Natural killer cell (primary cell): ENCODE data around the gene LBX2. TPM values are rescaled to one million over a fixed set of nuclear protein-coding genes. Genes with fewer than 3 reads are reported as not detected.
A peak's percentile ranks its signal among the peaks of the same experiment; 100 is the strongest.

Experiments
- ATAC-seq, 3 donors: fragments of 150-1000 bp in 2 of 3; fragments of 200-7000 bp in 1 of 3; cut with Tn5 transposase; 1 replicate in 1 of 3; 2 replicates in 2 of 3; pipeline ENCODE4 v1.10.0; 2021; ENCODE audit warnings: mild to moderate bottlenecking in 2 of 3, moderate library complexity in 2 of 3
- DNase-seq, 2 donors: peaks; one replicate each; pipeline versions ENCODE4 v3.0.0 to v3.0.0-alpha.2; 2013 to 2021; ENCODE audit warnings: mixed read lengths in 1 of 2
- H3K27ac ChIP-seq: one replicate; pipeline ENCODE4 v1.5.1; 2013; ENCODE audit warnings: mild to moderate bottlenecking, low read length
- H3K27me3 ChIP-seq: one replicate; pipeline ENCODE4 v1.6.1; 2013; ENCODE audit warnings: low read length; ENCODE audit not compliant: control insufficient read depth, insufficient read depth
- H3K36me3 ChIP-seq: one replicate; pipeline ENCODE4 v1.6.1; 2013; ENCODE audit warnings: low read length; ENCODE audit not compliant: control insufficient read depth, insufficient read depth
- H3K4me1 ChIP-seq: one replicate; pipeline ENCODE4 v1.6.1; 2013; ENCODE audit warnings: low read length; ENCODE audit not compliant: control insufficient read depth, insufficient read depth
- H3K4me3 ChIP-seq: one replicate; pipeline ENCODE4 v1.5.1; 2013; ENCODE audit warnings: low read length
- H3K9me3 ChIP-seq: one replicate; pipeline ENCODE4 v1.6.1; 2013; ENCODE audit warnings: low read length; ENCODE audit not compliant: control insufficient read depth, insufficient read depth
- H3K27ac Mint-ChIP-seq, 2 donors: one replicate each; pipeline ENCODE4 v1.8.0; 2022; ENCODE audit warnings: mild to moderate bottlenecking in 2 of 2, mixed read lengths in 2 of 2, moderate library complexity in 1 of 2
- H3K27me3 Mint-ChIP-seq, 2 donors: one replicate each; pipeline ENCODE4 v1.8.0; 2022; ENCODE audit warnings: low read depth in 2 of 2, mixed read lengths in 2 of 2
- H3K36me3 Mint-ChIP-seq: one replicate; pipeline ENCODE4 v1.8.0; 2022; ENCODE audit warnings: mixed read lengths
- H3K4me1 Mint-ChIP-seq, 2 donors: one replicate each; pipeline ENCODE4 v1.8.0; 2022; ENCODE audit warnings: mixed read lengths in 2 of 2
- H3K4me3 Mint-ChIP-seq: one replicate; pipeline ENCODE4 v1.8.0; 2022; ENCODE audit warnings: mild to moderate bottlenecking, moderate library complexity, mixed read lengths
- H3K9me3 Mint-ChIP-seq, 2 donors: one replicate each; pipeline ENCODE4 v1.8.0; 2022; ENCODE audit warnings: mixed read lengths in 2 of 2
- WGBS: methylation state at CpG from one replicate; pipeline ENCODE4 v1.1.7; 2013; ENCODE audit warnings: missing lambda C conversion rate; ENCODE audit not compliant: insufficient coverage; 5-methylcytosine and 5-hydroxymethylcytosine counted together
- intact Hi-C: fragments of 100-400 bp; cut with micrococcal nuclease; formaldehyde crosslinking; loops from one replicate; pipeline ENCODE4 v1.14.2; 2022
- total RNA-seq, 4 donors: library from RNA; stranded (reverse); fragments of 120-200 nt in 1 of 4; gene quantifications; one replicate each; pipeline versions ENCODE4 v1.2.3 to v1.2.4, GENCODE V29; 2013 to 2022
- TF ChIP-seq, protein P1 (sequence below): fragments of 200-600 bp; IDR thresholded peaks from one replicate; pipeline ENCODE4 v1.8.0; 2022; ENCODE audit warnings: antibody characterized with exemption

LBX2 gene
- total RNA-seq, 3 donors from 2014 or later (not counting 1 experiment from before 2014, with no cell fraction given), result 1.7 to 1.9 (median 1.8) TPM

DNA sequence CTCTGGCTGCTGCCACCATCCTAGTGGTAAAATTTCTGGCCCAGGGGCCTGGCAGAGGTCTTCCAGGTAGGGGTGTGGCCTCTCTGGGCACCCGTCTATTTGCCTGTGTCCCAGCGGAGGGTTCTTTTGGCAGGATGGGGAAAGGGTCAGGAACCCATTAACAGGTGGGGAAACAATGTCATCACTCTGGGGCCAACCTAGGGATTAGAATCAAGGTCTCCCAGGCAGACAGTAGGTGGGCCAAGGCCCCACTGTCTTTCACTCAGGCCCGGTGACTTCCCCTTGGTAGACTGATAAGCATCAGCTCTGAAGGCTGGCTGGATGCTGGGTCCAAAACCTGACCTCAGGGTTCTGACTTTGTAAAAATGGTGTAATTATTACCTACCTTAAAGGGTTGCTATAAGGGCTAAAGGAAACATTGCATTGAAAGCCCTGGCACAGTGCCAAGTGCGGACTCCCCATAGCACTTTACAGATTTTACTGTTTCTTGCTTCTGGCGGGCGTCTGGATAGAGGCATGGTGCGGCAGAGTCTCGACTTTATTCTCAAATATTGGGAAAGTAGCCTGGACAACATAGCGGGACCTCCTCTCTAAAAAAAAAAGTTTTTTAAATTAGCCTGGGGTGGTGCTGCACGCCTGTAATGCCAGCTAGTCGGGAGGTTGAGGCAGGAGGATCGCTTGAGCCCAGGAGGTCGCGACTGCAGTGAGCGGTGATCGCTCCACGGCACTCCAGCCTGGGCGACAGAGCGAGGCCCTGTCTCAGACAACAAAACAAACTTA is 2.2 kb downstream of the LBX2 start:
- no peaks in the 10 kb centered on the region for H3K36me3 Mint-ChIP-seq
- Histone ChIP-seq H3K36me3 (peaks cover 18% of the 10 kb centered on the region), H3K4me3 (peak overlapping the region; percentile 52), H3K9me3 (no peaks in the 10 kb centered on the region), H3K4me1 (peaks cover 36% of the 10 kb centered on the region), H3K27me3 (peaks cover 5% of the 10 kb centered on the region), H3K27ac (no peak overlapping the region)
- H3K27ac Mint-ChIP-seq, result peak overlapping the region; percentile 30 to 81
- H3K9me3 Mint-ChIP-seq, result no peaks in the 10 kb centered on the region
- DNase-seq, result no peak
- peak overlapping the region; percentile 90 for H3K4me3 Mint-ChIP-seq
- TF ChIP-seq, protein P1, sequence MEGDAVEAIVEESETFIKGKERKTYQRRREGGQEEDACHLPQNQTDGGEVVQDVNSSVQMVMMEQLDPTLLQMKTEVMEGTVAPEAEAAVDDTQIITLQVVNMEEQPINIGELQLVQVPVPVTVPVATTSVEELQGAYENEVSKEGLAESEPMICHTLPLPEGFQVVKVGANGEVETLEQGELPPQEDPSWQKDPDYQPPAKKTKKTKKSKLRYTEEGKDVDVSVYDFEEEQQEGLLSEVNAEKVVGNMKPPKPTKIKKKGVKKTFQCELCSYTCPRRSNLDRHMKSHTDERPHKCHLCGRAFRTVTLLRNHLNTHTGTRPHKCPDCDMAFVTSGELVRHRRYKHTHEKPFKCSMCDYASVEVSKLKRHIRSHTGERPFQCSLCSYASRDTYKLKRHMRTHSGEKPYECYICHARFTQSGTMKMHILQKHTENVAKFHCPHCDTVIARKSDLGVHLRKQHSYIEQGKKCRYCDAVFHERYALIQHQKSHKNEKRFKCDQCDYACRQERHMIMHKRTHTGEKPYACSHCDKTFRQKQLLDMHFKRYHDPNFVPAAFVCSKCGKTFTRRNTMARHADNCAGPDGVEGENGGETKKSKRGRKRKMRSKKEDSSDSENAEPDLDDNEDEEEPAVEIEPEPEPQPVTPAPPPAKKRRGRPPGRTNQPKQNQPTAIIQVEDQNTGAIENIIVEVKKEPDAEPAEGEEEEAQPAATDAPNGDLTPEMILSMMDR, result no peak
- intact Hi-C loops, result no loop called here
- no peak for ATAC-seq
- H3K4me1 Mint-ChIP-seq, result peaks cover 24 to 36% of the 10 kb centered on the region in 2 donors
- peaks cover 0 to 8% of the 10 kb centered on the region in 2 donors for H3K27me3 Mint-ChIP-seq
- 74% methylated on average over 19 of the region's 19 CpGs for WGBS

DNA sequence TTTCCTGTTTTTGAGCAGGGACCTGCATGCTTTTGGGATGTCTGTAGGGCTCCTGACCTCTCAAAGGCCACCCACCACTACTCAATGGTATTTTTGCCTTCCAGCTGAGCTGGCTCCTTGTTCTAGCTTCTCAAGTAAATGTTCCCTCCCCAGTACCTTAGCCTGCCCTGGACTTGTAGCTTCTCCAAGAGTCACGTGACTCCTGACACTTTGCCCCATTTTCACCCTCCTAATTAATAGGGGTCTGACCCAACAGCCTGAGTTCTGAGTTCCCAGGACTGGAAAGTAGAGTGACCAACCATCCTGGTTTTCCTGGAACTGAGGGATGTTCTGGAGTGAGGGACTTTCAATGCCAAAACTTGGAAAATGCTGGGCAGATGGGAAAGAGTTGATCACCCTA is 4.0 kb downstream of the LBX2 start:
- H3K27ac ChIP-seq, result no peak overlapping the region
- TF ChIP-seq, protein P1, result no peak
- H3K9me3 Mint-ChIP-seq, result no peaks in the 10 kb centered on the region
- no peak overlapping the region for H3K4me3 Mint-ChIP-seq
- H3K27ac Mint-ChIP-seq, result no peak overlapping the region
- H3K4me3 ChIP-seq, result no peak overlapping the region
- WGBS, result 92% methylated on average over 1 of the region's 1 CpG
- peaks cover 16 to 27% of the 10 kb centered on the region in 2 donors for H3K4me1 Mint-ChIP-seq
- peaks cover 35% of the 10 kb centered on the region for H3K36me3 ChIP-seq
- H3K27me3 Mint-ChIP-seq, result peaks cover 0 to 8% of the 10 kb centered on the region in 2 donors
- no peaks in the 10 kb centered on the region for H3K36me3 Mint-ChIP-seq
- H3K9me3 ChIP-seq, result no peaks in the 10 kb centered on the region
- intact Hi-C loops, result no loop called here
- peaks cover 32% of the 10 kb centered on the region for H3K4me1 ChIP-seq
- H3K27me3 ChIP-seq, result peaks cover 5% of the 10 kb centered on the region
- no peak for ATAC-seq
- DNase-seq, result no peak

DNA sequence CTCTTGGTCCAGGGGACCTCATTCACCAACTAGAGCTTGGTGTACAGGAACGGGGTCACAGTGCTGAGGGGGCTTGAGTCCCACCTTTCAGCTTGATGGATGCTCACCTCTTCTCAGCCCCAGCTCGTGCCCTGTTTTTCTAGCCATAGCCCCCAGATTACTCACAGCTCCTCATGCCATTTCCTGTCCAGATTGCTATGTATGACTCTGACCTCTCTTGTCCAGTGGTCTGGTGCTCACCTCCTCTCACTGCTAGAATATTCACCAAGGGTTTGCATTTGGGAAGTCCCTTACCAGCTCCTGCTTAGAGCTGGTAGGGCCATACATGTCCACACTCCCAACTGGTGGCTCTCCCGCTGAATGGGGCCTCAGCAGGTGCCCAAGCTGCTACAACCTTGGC is 5.9 kb downstream of the LBX2 start:
- Mint-ChIP-seq H3K4me1 (peaks cover 8 to 20% of the 10 kb centered on the region in 2 donors), H3K27ac (no peak overlapping the region), H3K9me3 (no peaks in the 10 kb centered on the region), H3K27me3 (peaks cover 0 to 4% of the 10 kb centered on the region in 2 donors), H3K4me3 (no peak overlapping the region), H3K36me3 (no peaks in the 10 kb centered on the region)
- Histone ChIP-seq H3K4me3 (no peak overlapping the region), H3K36me3 (peaks cover 42% of the 10 kb centered on the region), H3K27ac (no peak overlapping the region), H3K27me3 (no peaks in the 10 kb centered on the region), H3K4me1 (peaks cover 15% of the 10 kb centered on the region), H3K9me3 (no peaks in the 10 kb centered on the region)
- TF ChIP-seq, protein P1, result no peak
- DNase-seq, result no peak
- intact Hi-C loops, result no loop called here
- no peak for ATAC-seq
- 96% methylated on average over 3 of the region's 3 CpGs for WGBS
